Fibroblast of villous mesenchyme (primary cell): ENCODE data around the gene GALNTL6. TPM values are rescaled to one million over a fixed set of nuclear protein-coding genes. Genes with fewer than 3 reads are reported as not detected.

ENCODE experiments used
- DNase-seq: peaks from one replicate; pipeline ENCODE4 v3.0.0-alpha.2; 2010; ENCODE audit warnings: low read depth
- H3K4me3 ChIP-seq: 2 replicates; pipeline ENCODE4 v1.5.1; 2011; ENCODE audit warnings: low read depth, mild to moderate bottlenecking, low read length
- CTCF ChIP-seq: IDR thresholded peaks from 2 replicates; pipeline ENCODE4 v1.5.1; 2012; ENCODE audit warnings: low read depth, mild to moderate bottlenecking, low read length; ENCODE audit not compliant: insufficient read depth
- total RNA-seq: library from RNA; depleted of rRNA; stranded (reverse); fragments of >200 nt; gene quantifications from 2 replicates; pipeline ENCODE4 v1.2.3, GENCODE V29; 2012

Gene GALNTL6
- total RNA-seq, 1 donor, result not detected

- no peak for TF ChIP-seq CTCF
- no peak for DNase-seq
- no peak overlapping the region for H3K4me3 ChIP-seq
These were observed 412.3 kb downstream of the GALNTL6 start for GRCh38 chr4:172225457-172225856.

GRCh38 chr4:172232966-172233365 is 419.8 kb downstream of the GALNTL6 start:
- no peak for TF ChIP-seq CTCF
- DNase-seq, result no peak
- no peak overlapping the region for H3K4me3 ChIP-seq

GRCh38 chr4:172243551-172243950 is 430.3 kb downstream of the GALNTL6 start:
- no peak for TF ChIP-seq CTCF
- DNase-seq, result no peak
- no peak overlapping the region for H3K4me3 ChIP-seq

- no peak for DNase-seq
- no peak overlapping the region for H3K4me3 ChIP-seq
- TF ChIP-seq CTCF, result no peak
These were observed 432.3 kb downstream of the GALNTL6 start for GRCh38 chr4:172245516-172245915.

GRCh38 chr4:172253409-172253808 is 440.2 kb downstream of the GALNTL6 start:
- TF ChIP-seq CTCF, result no peak
- no peak for DNase-seq
- H3K4me3 ChIP-seq, result no peak overlapping the region

GRCh38 chr4:172256820-172257219 is 443.6 kb downstream of the GALNTL6 start:
- no peak for TF ChIP-seq CTCF

GRCh38 chr4:172270397-172270796 is 457.2 kb downstream of the GALNTL6 start:
- no peak for DNase-seq
- TF ChIP-seq CTCF, result no peak
- no peak overlapping the region for H3K4me3 ChIP-seq

More at GRCh38 chr4:172256820-172257219, 443.6 kb downstream of the GALNTL6 start:
- no peak overlapping the region for H3K4me3 ChIP-seq
- DNase-seq, result no peak
